Transverse colon (tissue), 4 donors: Measurements from ENCODE around the gene TMEM201. TPM values are rescaled to one million over a fixed set of nuclear protein-coding genes. Genes with fewer than 3 reads are reported as not detected.

Experiments used
- DNase-seq: peaks from one replicate; pipeline ENCODE4 v3.0.0-alpha.2; 2019
- H3K27ac ChIP-seq, 4 donors: fragments of 200-600 bp; sonication (generic); 2 replicates each; pipeline ENCODE4 v1.5.1; 2016 to 2018; ENCODE audit warnings: inconsistent platforms in 4 of 4
- H3K27me3 ChIP-seq: fragments of 200-600 bp; sonication (generic); 2 replicates; pipeline ENCODE4 v1.5.1; 2017; ENCODE audit warnings: inconsistent platforms
- H3K36me3 ChIP-seq, 4 donors: fragments of 200-600 bp; sonication (generic); 2 replicates each; pipeline ENCODE4 v1.5.1; 2017 to 2019; ENCODE audit warnings: inconsistent platforms in 4 of 4
- H3K4me1 ChIP-seq, 4 donors: fragments of 200-600 bp; sonication (generic); 2 replicates each; pipeline ENCODE4 v1.5.1; 2017 to 2020; ENCODE audit warnings: inconsistent platforms in 4 of 4
- H3K4me3 ChIP-seq, 4 donors: fragments of 200-600 bp; sonication (generic); 1 replicate in 1 of 4; 2 replicates in 3 of 4; pipeline versions ENCODE4 v1.5.1 to v1.6.1; 2017 to 2019; ENCODE audit warnings: inconsistent platforms in 4 of 4
- H3K9me3 ChIP-seq, 2 donors: fragments of 200-600 bp; sonication (generic); 2 replicates each; pipeline ENCODE4 v1.5.1; 2017 to 2019; ENCODE audit warnings: inconsistent platforms in 2 of 2
- EP300 ChIP-seq: sonication (generic); formaldehyde crosslinking; IDR thresholded peaks from one replicate; pipeline ENCODE4 v1.6.1; 2017; ENCODE audit warnings: antibody characterized with exemption, low read depth
- POLR2A ChIP-seq: fragments of 450-650 bp; IDR thresholded peaks from one replicate; pipeline ENCODE4 v1.6.1; 2016; ENCODE audit warnings: antibody characterized with exemption, mild to moderate bottlenecking, moderate library complexity
- POLR2AphosphoS5 ChIP-seq, 3 donors: sonication (generic); formaldehyde crosslinking; IDR thresholded peaks; one replicate each; pipeline ENCODE4 v1.6.1; 2016; ENCODE audit warnings: antibody characterized with exemption in 3 of 3
- WGBS, 2 donors: methylation state at CpG; one replicate each; pipeline ENCODE4 v1.1.5; 2018; ENCODE audit warnings: low coverage in 1 of 2; 5-methylcytosine and 5-hydroxymethylcytosine counted together
- in situ Hi-C, 4 donors: fragments of 200-750 bp; cut with MboI; loops; one replicate each; pipeline versions ENCODE4 v1.15.0 to v1.15.1; 2017; ENCODE audit warnings: low sequenced_read_pairs in 3 of 4, low pct_ligation_motif_present in 1 of 4, low pct_unique_long_range_greater_than_20kb in 1 of 4
- intact Hi-C: fragments of 100-400 bp; cut with DNase I; formaldehyde crosslinking; loops from one replicate; pipeline ENCODE4 v1.15.1; 2023; ENCODE audit warnings: low total_unique reads
- total RNA-seq, 4 donors: library from RNA; depleted of rRNA; stranded (reverse); fragments of >200 nt; gene quantifications; one replicate each; pipeline ENCODE4 v1.1.0, GENCODE V29; 2016
- TF ChIP-seq, protein P1 (sequence below), 5 experiments: fragments of 200-600 bp in 3 of 5; fragments of 450-650 bp in 2 of 5; sonication (generic) in 3 of 5; IDR thresholded peaks; 1 replicate in 2 of 5; 2 replicates in 3 of 5; pipeline ENCODE4 v1.5.1; 2016 to 2017; ENCODE audit warnings: antibody characterized with exemption in 5 of 5, inconsistent platforms in 3 of 5, mild to moderate bottlenecking in 2 of 5, moderate library complexity in 1 of 5

Gene TMEM201
- total RNA-seq, 4 donors from 2014 or later, result 2.6 to 19.7 (median 6.0) TPM

DNA sequence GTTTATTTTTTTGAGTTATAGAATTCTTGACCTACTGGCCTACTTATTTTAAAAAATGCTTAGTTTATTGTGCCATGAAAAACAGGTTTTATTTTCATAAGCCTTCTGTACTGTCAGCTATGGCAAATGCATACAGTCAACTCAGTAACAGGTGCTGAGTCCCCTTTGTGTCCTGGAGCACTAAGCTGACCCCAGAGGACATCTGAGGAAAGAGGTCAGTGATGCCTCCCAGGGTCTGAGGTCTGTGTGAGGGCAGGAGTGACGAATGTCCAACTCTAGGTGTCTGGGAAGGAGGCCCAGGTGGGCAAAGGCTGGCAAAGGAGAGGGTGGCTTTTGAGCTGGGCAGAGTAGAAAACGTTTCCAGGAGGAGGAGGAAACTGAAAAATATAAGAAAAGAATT is 7.8 kb upstream of the TMEM201 start:
- Histone ChIP-seq H3K27me3 (no peaks in the 10 kb centered on the region), H3K4me1 (no peaks in the 10 kb centered on the region), H3K9me3 (no peaks in the 10 kb centered on the region), H3K27ac (no peak overlapping the region), H3K4me3 (no peak overlapping the region), H3K36me3 (peaks cover 0 to 12% (median 5%) of the 10 kb centered on the region in 4 donors)
- TF ChIP-seq, protein P1, sequence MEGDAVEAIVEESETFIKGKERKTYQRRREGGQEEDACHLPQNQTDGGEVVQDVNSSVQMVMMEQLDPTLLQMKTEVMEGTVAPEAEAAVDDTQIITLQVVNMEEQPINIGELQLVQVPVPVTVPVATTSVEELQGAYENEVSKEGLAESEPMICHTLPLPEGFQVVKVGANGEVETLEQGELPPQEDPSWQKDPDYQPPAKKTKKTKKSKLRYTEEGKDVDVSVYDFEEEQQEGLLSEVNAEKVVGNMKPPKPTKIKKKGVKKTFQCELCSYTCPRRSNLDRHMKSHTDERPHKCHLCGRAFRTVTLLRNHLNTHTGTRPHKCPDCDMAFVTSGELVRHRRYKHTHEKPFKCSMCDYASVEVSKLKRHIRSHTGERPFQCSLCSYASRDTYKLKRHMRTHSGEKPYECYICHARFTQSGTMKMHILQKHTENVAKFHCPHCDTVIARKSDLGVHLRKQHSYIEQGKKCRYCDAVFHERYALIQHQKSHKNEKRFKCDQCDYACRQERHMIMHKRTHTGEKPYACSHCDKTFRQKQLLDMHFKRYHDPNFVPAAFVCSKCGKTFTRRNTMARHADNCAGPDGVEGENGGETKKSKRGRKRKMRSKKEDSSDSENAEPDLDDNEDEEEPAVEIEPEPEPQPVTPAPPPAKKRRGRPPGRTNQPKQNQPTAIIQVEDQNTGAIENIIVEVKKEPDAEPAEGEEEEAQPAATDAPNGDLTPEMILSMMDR (IDR thresholded peaks at IDR 0.05), result no peak
- TF ChIP-seq POLR2AphosphoS5 (IDR thresholded peaks at IDR 0.05) (no peak), POLR2A (no peak), EP300 (no peak)
- in situ Hi-C loops (no loop called here), intact Hi-C loops (no loop called here)
- WGBS, 2 donors, result 81 to 92% methylated on average over 2 of the region's 2 CpGs
- no peak for DNase-seq

- intact Hi-C loops (no loop called here), in situ Hi-C loops (no loop called here)
- H3K9me3 ChIP-seq, result no peaks in the 10 kb centered on the region
- H3K27ac ChIP-seq, result no peak overlapping the region
- H3K27me3 ChIP-seq, result no peaks in the 10 kb centered on the region
- WGBS, 2 donors, result 91% methylated on average over 3 of the region's 3 CpGs; no CpG with 5 or more reads in 1 of the 2 donors
- peaks cover 0 to 5% (median 0%) of the 10 kb centered on the region in 4 donors for H3K36me3 ChIP-seq
- TF ChIP-seq POLR2A (no peak), POLR2AphosphoS5 (IDR thresholded peaks at IDR 0.05) (no peak), EP300 (no peak)
- TF ChIP-seq, protein P1 (IDR thresholded peaks at IDR 0.05), result no peak
- no peak for DNase-seq
- H3K4me3 ChIP-seq, result no peak overlapping the region
- peaks cover 8 to 19% (median 15%) of the 10 kb centered on the region in 4 donors for H3K4me1 ChIP-seq
These were observed 2.5 kb upstream of the TMEM201 start for GRCh38 chr1:9586147-9586766.

GRCh38 chr1:9589144-9589718 is 520 bp downstream of the TMEM201 start:
- no peaks in the 10 kb centered on the region for H3K9me3 ChIP-seq
- peak; percentile 46 for DNase-seq
- 0% methylated on average over 23 of the region's 63 CpGs; no CpG with 5 or more reads in 1 of the 2 donors for WGBS, 2 donors
- peak overlapping the region; percentile 64 to 88 (median 80) for H3K4me3 ChIP-seq
- no peaks in the 10 kb centered on the region for H3K27me3 ChIP-seq
- in situ Hi-C loops (no loop called here), intact Hi-C loops (no loop called here)
- TF ChIP-seq EP300 (no peak), POLR2A (peak; percentile 9), POLR2AphosphoS5 (IDR thresholded peaks at IDR 0.05) (no peak)
- TF ChIP-seq, protein P1 (IDR thresholded peaks at IDR 0.05), result no peak
- peak overlapping the region; percentile 74 to 86 (median 82) for H3K27ac ChIP-seq
- H3K4me1 ChIP-seq, result peaks cover 8 to 29% (median 25%) of the 10 kb centered on the region in 4 donors
- H3K36me3 ChIP-seq, result no peaks in the 10 kb centered on the region

- H3K4me1 ChIP-seq, result peaks cover 8 to 29% (median 25%) of the 10 kb centered on the region in 4 donors
- H3K4me3 ChIP-seq, result peak overlapping the region; percentile 64 to 88 (median 80)
- in situ Hi-C loops, result no loop called here
- intact Hi-C loops, result no loop called here
- WGBS, 2 donors, result 7 to 27% methylated on average over 3 to 6 of the region's 6 CpGs
- H3K27me3 ChIP-seq, result no peaks in the 10 kb centered on the region
- peak overlapping the region; percentile 74 to 86 (median 82) for H3K27ac ChIP-seq
- H3K9me3 ChIP-seq, result no peaks in the 10 kb centered on the region
- no peak for TF ChIP-seq POLR2A
- TF ChIP-seq, protein P1 (IDR thresholded peaks at IDR 0.05), result no peak
- DNase-seq, result no peak
- no peaks in the 10 kb centered on the region for H3K36me3 ChIP-seq
These were observed 1.0 kb downstream of the TMEM201 start for GRCh38 chr1:9589719-9590157.
